Mononuclear cell (primary cell): Measurements from ENCODE around the gene OTOA. TPM values are rescaled to one million over a fixed set of nuclear protein-coding genes. Genes with fewer than 3 reads are reported as not detected.
"Not testable (repeated sequence)": the region's sequence is repeated elsewhere in the genome, so short reads cannot be mapped to it uniquely, and the experiment has no call there.

Source experiments
- H3K27me3 ChIP-seq: 2 replicates; pipeline ENCODE4 v1.6.0; 2011; ENCODE audit warnings: low read length, control low read depth; ENCODE audit not compliant: insufficient read depth
- H3K4me1 ChIP-seq: 2 replicates; pipeline ENCODE4 v1.5.1; 2011; ENCODE audit warnings: mild to moderate bottlenecking, low read length, control low read depth; ENCODE audit not compliant: insufficient read depth
- H3K4me3 ChIP-seq: 2 replicates; pipeline ENCODE4 v1.5.1; 2011; ENCODE audit warnings: mild to moderate bottlenecking, low read length, moderate library complexity
- H3K9me3 ChIP-seq: 2 replicates; pipeline ENCODE4 v1.5.1; 2011; ENCODE audit warnings: low read depth, mild to moderate bottlenecking, control low read depth, low read length
- total RNA-seq: library from RNA; depleted of rRNA; stranded (reverse); fragments of >200 nt; gene quantifications from one replicate; pipeline ENCODE4 v1.2.3, GENCODE V29; 2012

OTOA gene
- total RNA-seq, 1 donor, result 0.31 TPM

DNA sequence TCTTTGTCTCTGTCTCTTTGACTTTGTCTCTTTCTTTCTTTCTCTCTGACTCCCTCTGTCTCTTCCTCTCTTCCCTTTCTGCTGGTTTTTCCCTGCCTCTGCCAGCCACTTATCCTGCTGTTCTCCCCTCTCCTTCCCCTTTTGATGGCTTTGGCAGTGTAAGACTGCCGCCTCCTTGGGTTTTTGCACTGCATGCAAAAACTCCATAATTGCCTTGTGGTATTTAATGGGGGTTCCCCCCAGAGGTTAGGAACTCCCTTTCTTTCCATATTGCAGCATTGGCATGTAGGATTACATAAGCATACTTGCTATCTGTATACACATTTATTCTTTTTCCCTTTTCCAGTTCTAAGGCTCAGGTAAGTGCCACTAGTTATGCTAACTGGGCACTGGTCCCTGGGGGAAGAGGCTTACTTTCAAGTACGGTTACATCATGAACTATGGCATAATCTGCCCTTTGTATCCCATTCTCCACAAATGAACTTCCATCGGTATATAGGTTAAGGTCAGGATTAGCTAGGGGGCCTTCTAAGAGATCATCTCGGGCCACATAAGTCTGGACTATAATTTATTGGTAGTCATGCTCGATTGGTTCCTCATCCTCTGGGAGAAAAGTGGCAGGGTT is 31.7 kb upstream of the OTOA start:
- not testable (repeated sequence) for H3K9me3 ChIP-seq, H3K4me3 ChIP-seq, H3K27me3 ChIP-seq
- peaks cover 33% of the 10 kb centered on the region for H3K4me1 ChIP-seq

DNA sequence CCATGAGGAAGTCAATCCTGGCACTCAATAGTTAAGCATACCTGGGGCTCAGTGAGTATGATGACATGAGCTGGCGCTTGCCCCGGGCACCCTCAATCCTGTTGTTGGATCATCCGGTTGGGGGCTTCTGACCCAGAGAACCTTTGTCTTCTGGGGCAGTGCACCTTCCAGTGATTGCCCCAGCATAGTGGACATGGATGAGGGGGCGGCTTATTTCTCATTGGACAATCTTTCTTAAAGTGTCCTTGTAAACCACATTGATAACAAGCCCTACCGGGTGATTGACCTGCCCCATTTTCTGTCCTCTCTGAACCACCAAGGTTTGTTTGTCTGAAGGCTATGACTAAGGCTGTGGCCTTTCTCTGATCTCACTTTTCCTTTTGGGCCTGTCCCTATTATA is 29.6 kb upstream of the OTOA start:
- Histone ChIP-seq H3K9me3 (no peaks in the 10 kb centered on the region), H3K4me1 (peaks cover 25% of the 10 kb centered on the region), H3K4me3 (no peak overlapping the region), H3K27me3 (no peaks in the 10 kb centered on the region)

DNA sequence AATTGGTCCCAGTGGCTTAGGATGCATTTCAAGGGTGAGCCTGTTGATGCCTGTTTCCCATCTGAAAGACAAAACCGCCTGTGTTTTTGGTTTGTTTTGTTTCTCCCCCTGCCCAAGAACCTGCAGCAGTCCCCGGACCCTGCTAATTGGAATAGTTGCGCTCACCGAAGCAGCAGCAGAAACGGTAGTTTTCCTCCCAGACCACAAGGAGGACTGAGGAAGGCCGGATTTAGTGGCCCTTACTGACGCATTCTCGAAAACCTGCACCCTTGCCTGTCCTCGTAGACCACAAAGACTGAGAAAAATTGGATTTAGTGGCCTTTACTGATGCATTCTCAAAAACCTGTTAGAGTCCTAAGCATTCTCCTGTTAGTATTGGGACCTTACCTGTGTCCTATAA is 28.1 kb upstream of the OTOA start:
- H3K27me3 ChIP-seq, H3K4me3 ChIP-seq, H3K9me3 ChIP-seq: not testable (repeated sequence)
- H3K4me1 ChIP-seq, result peaks cover 24% of the 10 kb centered on the region

DNA sequence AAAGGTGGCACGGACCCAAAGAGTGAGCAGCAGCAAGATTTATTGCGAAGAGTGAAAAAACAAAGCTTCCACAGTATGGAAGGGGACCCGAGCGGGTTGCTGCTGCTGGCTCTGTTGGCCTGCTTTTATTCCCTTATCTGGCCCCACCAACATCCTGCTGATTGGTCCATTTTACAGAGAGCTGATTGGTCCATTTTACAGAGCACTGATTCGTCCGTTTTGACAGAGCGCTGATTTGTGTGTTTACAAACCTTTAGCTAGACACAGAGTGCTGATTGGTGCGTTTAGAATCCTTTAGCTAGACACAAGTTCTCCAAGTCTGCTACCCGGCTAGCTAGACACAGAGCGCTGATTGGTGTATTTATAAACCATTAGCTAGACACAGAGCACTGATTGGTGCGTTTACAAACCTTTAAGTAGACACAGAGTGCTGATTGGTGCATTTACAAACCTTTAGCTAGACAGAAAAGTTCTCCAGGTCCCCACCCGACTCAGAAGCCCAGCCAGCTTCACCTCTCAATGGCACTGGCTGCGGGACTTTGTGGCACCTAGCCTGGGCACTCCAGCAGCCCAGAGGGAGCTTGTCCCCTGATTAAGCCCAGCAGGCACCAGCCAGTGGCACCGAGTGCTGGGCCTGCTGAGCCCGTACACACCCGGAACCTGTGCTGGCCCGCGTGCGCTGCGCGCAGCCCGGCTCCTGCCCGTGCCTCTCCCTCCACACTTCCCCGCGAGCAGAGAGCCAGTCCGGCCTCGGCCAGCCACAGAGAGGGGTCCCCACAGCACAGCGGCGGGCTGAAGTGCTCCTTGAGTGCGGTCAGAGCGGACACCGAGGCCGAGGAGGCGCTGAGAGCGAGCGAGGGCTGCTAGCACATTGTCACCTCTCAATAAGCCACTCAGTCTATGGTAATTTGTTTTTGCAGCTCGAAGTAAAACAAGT is 26.5 kb upstream of the OTOA start:
- no peaks in the 10 kb centered on the region for H3K27me3 ChIP-seq
- peaks cover 13% of the 10 kb centered on the region for H3K4me1 ChIP-seq
- no peak overlapping the region for H3K4me3 ChIP-seq
- no peaks in the 10 kb centered on the region for H3K9me3 ChIP-seq

DNA sequence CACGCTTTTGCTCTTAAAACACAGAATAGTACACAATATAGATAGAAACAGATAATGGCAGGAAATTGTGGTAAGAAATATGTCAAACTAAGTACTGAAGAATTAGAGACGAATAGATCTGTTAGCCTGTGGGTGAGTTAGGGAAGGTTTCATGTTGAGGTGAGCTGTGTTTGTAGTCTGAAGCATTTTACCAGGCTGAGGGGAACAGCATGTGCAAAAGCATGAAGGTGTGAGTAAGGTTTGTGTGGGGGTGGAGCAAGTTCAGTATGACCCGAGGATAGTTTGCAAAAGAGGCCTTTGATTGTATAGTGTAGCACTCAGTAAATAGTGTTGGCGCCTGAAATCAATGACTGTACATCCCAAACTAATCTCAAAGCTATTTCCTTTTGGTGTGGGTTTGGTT is 25.2 kb upstream of the OTOA start:
- Histone ChIP-seq H3K4me1 (peaks cover 19% of the 10 kb centered on the region), H3K27me3 (no peaks in the 10 kb centered on the region), H3K9me3 (no peaks in the 10 kb centered on the region), H3K4me3 (no peak overlapping the region)

DNA sequence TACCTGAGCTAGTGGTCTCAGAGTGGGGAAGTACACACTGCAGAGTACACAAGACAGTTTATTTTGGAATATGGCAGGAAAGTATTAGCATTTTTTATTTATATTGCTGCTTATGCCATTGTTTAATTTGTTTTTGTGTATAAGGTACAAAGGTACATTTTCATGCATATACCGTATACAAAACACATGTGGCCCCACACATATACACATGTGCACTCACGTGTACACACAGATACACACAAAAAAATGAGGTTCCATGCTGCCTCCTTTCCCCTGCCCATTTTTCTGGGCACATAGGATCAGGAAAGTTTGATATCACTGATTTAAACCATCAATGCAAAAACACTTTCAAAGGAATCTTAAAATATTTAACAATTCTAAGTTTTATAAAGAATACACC is 24.3 kb upstream of the OTOA start:
- Histone ChIP-seq H3K4me1 (peaks cover 27% of the 10 kb centered on the region), H3K27me3 (no peaks in the 10 kb centered on the region), H3K4me3 (no peak overlapping the region), H3K9me3 (no peaks in the 10 kb centered on the region)

DNA sequence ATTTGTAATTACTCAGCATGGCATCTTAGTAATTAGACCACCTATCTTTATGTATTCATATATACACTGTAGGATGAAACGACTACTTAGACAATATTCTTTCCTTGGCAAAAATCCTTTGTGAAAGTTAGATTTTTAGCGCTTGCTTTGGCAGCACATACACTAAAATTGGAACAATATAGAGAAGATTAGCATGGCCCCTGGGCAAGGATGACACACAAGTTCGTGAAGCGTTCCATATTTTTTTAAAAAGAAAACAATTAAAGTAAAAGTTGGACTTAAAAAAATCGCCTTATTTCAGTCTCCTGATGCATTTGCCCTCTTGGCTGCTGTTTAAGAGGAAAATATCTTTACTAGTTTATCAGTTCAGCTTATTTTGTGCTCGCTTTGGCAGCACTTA is 21.9 kb upstream of the OTOA start:
- Histone ChIP-seq H3K9me3 (no peaks in the 10 kb centered on the region), H3K4me3 (no peak overlapping the region), H3K4me1 (peaks cover 47% of the 10 kb centered on the region), H3K27me3 (no peaks in the 10 kb centered on the region)

DNA sequence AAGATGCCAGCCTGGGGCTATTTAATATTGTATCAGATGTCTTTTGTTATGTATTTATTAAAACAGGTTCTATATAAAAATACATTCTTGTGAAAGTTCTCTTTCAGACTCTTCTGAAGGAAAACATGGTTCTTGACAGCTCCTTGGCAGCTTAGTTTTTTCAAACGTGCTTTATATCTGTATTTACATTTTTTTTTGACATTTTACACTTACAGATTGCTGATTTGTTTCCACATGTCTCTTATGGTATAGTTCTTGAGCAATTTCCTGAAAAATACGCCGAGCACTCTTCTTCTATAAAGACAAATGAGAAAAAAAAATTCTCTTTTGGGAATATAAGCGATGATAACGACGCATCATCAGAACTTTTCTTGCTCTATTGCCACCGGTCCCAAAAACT is 20.9 kb upstream of the OTOA start:
- Histone ChIP-seq H3K4me3 (no peak overlapping the region), H3K4me1 (peaks cover 57% of the 10 kb centered on the region), H3K9me3 (no peaks in the 10 kb centered on the region), H3K27me3 (no peaks in the 10 kb centered on the region)

DNA sequence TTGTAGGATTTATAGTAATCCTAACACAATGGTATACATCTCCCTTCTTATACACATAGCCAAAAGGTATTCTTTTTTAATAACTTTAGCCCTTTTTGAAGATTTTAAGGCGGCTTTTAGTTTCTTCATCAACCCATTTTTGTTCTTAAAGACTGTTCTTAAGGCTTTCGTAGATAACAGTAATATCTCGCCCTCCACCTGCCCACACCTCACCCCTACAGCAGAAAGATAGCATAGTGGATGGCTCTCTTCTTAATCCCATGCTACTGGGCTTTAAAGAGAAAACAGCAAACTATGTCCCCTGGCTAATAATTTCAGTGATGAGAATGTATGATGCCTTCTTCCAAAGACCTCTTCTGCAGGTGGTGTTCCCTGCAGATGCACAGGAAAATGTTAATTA is 20.0 kb upstream of the OTOA start:
- Histone ChIP-seq H3K4me3 (no peak overlapping the region), H3K4me1 (peaks cover 66% of the 10 kb centered on the region), H3K27me3 (no peaks in the 10 kb centered on the region), H3K9me3 (no peaks in the 10 kb centered on the region)

DNA sequence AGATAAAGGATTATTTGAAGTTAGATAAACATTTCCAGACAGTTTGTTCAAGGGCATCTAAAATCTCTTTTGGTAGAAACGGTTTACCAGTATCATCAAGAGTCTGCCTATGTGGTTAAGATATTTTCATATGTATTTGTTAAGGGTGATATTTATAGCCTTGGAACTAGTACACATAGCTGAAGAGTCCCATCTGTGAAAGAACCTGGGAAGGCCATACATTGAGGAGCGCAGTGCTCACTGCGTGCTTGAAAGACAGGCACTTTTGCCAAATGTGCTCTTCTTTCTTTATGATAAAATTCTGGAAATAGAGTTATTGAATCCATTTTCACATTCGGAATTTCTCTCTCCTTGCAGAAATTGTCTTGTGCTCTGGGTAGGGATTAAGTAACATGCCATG is 19.1 kb upstream of the OTOA start:
- H3K4me3 ChIP-seq, result no peak overlapping the region
- peaks cover 75% of the 10 kb centered on the region for H3K4me1 ChIP-seq
- H3K27me3 ChIP-seq, result no peaks in the 10 kb centered on the region
- H3K9me3 ChIP-seq, result no peaks in the 10 kb centered on the region

DNA sequence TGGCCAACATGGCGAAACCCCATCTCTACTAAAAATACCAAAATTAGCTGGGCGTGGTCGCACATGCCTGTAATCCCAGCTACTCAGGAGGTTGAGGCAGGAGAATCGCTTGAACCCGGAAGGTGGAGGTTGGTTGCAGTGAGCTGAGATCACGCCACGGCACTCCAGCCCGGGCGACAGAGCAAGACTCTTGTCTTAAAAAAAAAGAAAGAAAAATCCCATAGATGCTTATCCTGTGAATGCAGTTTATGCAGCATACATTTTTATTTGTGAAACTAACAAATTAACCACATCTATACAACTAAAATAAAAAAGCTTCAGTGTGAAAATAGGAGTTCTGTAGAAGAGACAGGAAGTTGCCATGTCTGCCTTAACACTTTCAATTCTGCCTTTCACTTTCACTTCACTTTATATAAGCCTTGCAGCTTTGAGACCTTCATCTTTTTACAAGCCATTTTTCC is 18.5 kb upstream of the OTOA start:
- H3K27me3 ChIP-seq, result no peaks in the 10 kb centered on the region
- H3K4me3 ChIP-seq, result peak overlapping the region; percentile 24
- peaks cover 77% of the 10 kb centered on the region for H3K4me1 ChIP-seq
- H3K9me3 ChIP-seq, result no peaks in the 10 kb centered on the region

DNA sequence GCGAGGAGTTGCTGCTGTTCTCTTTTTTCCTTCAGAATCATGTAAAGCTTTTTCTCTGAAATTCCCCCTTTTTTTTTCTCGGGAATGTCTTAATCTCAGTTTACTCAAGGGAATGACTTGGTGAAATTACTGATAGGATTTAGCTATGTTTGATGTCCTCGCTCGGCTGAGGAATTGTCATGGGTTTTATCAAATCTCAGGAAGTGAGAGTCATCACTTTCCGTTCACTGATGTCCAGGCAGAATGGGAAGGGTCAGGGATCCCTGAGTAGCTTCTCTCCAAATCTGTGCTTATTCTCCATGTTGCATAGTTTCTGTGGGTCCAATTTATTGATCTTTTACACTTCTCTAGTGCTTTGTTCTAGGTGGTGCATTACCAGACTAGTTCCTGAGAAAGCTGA is 17.7 kb upstream of the OTOA start:
- Histone ChIP-seq H3K9me3 (no peaks in the 10 kb centered on the region), H3K27me3 (no peaks in the 10 kb centered on the region), H3K4me3 (no peak overlapping the region), H3K4me1 (peaks cover 77% of the 10 kb centered on the region)

DNA sequence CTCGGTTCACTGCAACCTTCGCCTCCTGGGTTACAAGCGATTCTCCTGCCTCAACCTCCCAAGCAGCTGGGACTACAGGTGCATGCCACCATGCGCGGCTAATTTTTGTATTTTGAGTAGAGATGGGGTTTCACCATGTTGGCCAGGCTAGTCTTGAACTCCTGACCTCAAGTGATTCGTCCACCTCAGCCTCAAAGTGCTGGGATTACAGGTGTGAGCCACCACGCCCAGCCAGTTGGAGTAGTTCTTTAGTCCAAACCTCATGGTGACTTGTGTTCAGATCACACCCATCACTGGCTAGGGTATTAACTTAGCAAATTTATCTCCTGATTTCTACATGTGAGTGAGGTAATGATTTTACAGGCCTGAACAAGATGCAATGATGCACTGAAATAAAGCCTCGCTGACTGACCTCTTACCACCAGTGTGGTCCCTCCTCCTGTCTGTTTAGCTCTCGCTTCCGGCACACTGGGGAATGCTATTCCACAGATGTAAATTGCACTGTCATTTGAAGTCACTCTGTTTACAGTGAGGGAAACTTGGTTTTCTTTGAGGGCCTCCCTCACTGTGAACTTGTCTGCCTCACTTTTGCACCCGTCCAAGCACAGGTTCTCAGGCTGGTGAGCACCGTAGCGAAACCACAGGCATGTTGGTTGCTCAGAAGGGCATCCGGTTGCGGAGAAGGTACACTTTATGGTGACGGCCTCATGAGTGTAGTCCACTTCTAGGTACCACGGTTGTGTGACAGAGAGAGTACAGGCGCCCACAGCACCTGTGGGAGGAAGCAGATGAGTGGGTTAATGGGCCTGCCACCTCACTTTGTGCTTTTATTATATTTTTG is 16.8 kb upstream of the OTOA start:
- Histone ChIP-seq H3K4me3 (no peak overlapping the region), H3K9me3 (no peaks in the 10 kb centered on the region), H3K4me1 (peaks cover 81% of the 10 kb centered on the region)

DNA sequence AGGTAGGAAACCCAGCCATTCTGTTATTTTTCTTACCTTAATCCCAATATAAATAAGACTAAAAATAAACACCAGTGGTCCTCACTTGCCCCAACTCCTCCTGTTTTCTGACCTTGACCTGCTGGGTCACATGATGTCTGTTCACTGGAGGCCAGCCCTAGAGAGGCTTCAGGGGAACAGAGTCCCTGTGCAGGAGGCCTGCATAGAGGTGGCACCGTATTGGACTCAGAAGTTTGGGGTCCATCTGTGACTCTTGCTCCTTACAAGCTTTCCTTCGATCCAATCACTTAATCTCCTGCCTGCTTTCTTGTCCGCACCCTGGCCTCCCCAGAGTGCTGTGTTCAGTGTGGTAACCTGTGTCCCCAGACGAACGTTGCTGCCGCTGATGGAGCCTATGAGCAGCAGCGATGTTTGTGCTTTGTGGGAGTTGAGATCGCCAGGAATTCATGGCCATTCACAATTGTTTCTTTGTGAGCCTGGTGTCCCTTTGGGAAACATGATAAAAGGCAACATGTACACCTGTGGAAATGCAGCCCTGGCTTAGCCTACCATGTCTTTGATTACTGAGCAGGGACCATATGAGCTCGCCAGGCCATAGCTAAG is 16.1 kb upstream of the OTOA start:
- Histone ChIP-seq H3K4me3 (no peak overlapping the region), H3K4me1 (peaks cover 81% of the 10 kb centered on the region), H3K27me3 (no peaks in the 10 kb centered on the region), H3K9me3 (no peaks in the 10 kb centered on the region)

More for the DNA sequence above, 16.8 kb upstream of the OTOA start:
- no peaks in the 10 kb centered on the region for H3K27me3 ChIP-seq
